Testis (tissue), 3 donors: Measurements from ENCODE around the gene HERC5. TPM values are rescaled to one million over a fixed set of nuclear protein-coding genes. Genes with fewer than 3 reads are reported as not detected.
"Not testable (repeated sequence)": the region's sequence is repeated elsewhere in the genome, so short reads cannot be mapped to it uniquely, and the experiment has no call there.

Experiments used
- DNase-seq: peaks from one replicate; pipeline ENCODE4 v3.0.0-alpha.2; 2019
- H3K27ac ChIP-seq, 2 donors: fragments of 200-600 bp; sonication (generic); one replicate each; pipeline ENCODE4 v1.5.1; 2019
- H3K27me3 ChIP-seq: fragments of 200-600 bp; sonication (generic); one replicate; pipeline ENCODE4 v1.5.1; 2019
- H3K36me3 ChIP-seq: fragments of 200-600 bp; sonication (generic); one replicate; pipeline ENCODE4 v1.5.1; 2017; ENCODE audit warnings: low read depth; ENCODE audit errors: missing control alignments
- H3K4me1 ChIP-seq: fragments of 200-600 bp; sonication (generic); one replicate; pipeline ENCODE4 v1.5.1; 2019
- H3K4me3 ChIP-seq, 2 donors: fragments of 200-600 bp; sonication (generic); one replicate each; pipeline ENCODE4 v1.5.1; 2017 to 2019
- H3K9me3 ChIP-seq: fragments of 200-600 bp; sonication (generic); one replicate; pipeline ENCODE4 v1.5.1; 2017
- CTCF ChIP-seq, 3 experiments: fragments of 450-650 bp in 2 of 3; fragments of 200-600 bp in 1 of 3; sonication (generic) in 1 of 3; IDR thresholded peaks; one replicate each; pipeline ENCODE4 v1.5.1; 2016 to 2019; ENCODE audit warnings: antibody characterized with exemption in 3 of 3, mild to moderate bottlenecking in 2 of 3, moderate library complexity in 1 of 3
- POLR2A ChIP-seq: fragments of 450-650 bp; IDR thresholded peaks from one replicate; pipeline ENCODE4 v1.6.1; 2017; ENCODE audit warnings: antibody characterized with exemption, mild to moderate bottlenecking, moderate library complexity
- WGBS, 2 donors: methylation state at CpG; one replicate each; pipeline ENCODE4 v1.1.5; 2018; 5-methylcytosine and 5-hydroxymethylcytosine counted together
- intact Hi-C: fragments of 100-400 bp; cut with DNase I; formaldehyde crosslinking; loops from one replicate; pipeline ENCODE4 v1.15.1; 2023; ENCODE audit warnings: low total_unique reads
- polyA plus RNA-seq: library from polyadenylated mRNA; stranded (reverse); fragments of 350-450 nt; fragmentation: Illumina TruSeq; extraction: RNeasy Lipid Tissue Mini Kit (QIAGEN cat#74804); gene quantifications from one replicate; pipeline ENCODE4 v1.2.3, GENCODE V29; 2014; ENCODE audit warnings: low read depth, low replicate concordance; ENCODE audit not compliant: insufficient read depth
- total RNA-seq, 2 donors: library from RNA; depleted of rRNA; stranded (reverse); fragments of >200 nt; gene quantifications; one replicate each; pipeline ENCODE4 v1.2.3, GENCODE V29; 2016

HERC5 gene
- total and polyA plus RNA-seq, 3 donors from 2014 or later: 72.6 to 127 (median 111) TPM

- no peak for DNase-seq
- intact Hi-C loops: no loop called here
- no peaks in the 10 kb centered on the region for H3K36me3 ChIP-seq
- no peaks in the 10 kb centered on the region for H3K4me1 ChIP-seq
- TF ChIP-seq CTCF (IDR thresholded peaks at IDR 0.05) (no peak), POLR2A (no peak)
- H3K27me3 ChIP-seq: no peaks in the 10 kb centered on the region
- no peak overlapping the region for H3K27ac ChIP-seq
- H3K9me3 ChIP-seq: no peaks in the 10 kb centered on the region
- 95 to 100% methylated on average over 1 of the region's 1 CpG for WGBS, 2 donors
- no peak overlapping the region for H3K4me3 ChIP-seq
Measured at GRCh38 chr4:88420844-88421243, 36.1 kb upstream of the HERC5 start.

- Histone ChIP-seq H3K27ac (no peak overlapping the region), H3K36me3 (no peaks in the 10 kb centered on the region), H3K9me3 (no peaks in the 10 kb centered on the region), H3K27me3 (no peaks in the 10 kb centered on the region), H3K4me1 (no peaks in the 10 kb centered on the region), H3K4me3 (no peak overlapping the region)
- intact Hi-C loops: no loop called here
- DNase-seq: no peak
- 90 to 91% methylated on average over 2 of the region's 2 CpGs for WGBS, 2 donors
- no peak for TF ChIP-seq CTCF (IDR thresholded peaks at IDR 0.05)
Measured at GRCh38 chr4:88422403-88422802, 34.5 kb upstream of the HERC5 start.

GRCh38 chr4:88429401-88429800 is 27.5 kb upstream of the HERC5 start:
- Histone ChIP-seq H3K36me3 (no peaks in the 10 kb centered on the region), H3K27me3 (no peaks in the 10 kb centered on the region), H3K4me1 (no peaks in the 10 kb centered on the region), H3K27ac (no peak overlapping the region), H3K4me3 (no peak overlapping the region), H3K9me3 (no peaks in the 10 kb centered on the region)
- intact Hi-C loops: no loop called here
- TF ChIP-seq POLR2A (no peak), CTCF (IDR thresholded peaks at IDR 0.05) (no peak)
- DNase-seq: no peak
- 53 to 70% methylated on average over 1 of the region's 1 CpG for WGBS, 2 donors

- no peak overlapping the region for H3K4me3 ChIP-seq
- peaks cover 9% of the 10 kb centered on the region for H3K4me1 ChIP-seq
- H3K9me3 ChIP-seq: no peaks in the 10 kb centered on the region
- no peaks in the 10 kb centered on the region for H3K36me3 ChIP-seq
- DNase-seq: no peak
- WGBS, 2 donors: 82 to 94% methylated on average over 1 of the region's 1 CpG
- intact Hi-C loops: no loop called here
- no peaks in the 10 kb centered on the region for H3K27me3 ChIP-seq
- no peak overlapping the region for H3K27ac ChIP-seq
- no peak for TF ChIP-seq POLR2A
- TF ChIP-seq CTCF (IDR thresholded peaks at IDR 0.05): no peak
Measured at GRCh38 chr4:88435987-88436693, 20.8 kb upstream of the HERC5 start.

GRCh38 chr4:88437873-88438272 is 19.0 kb upstream of the HERC5 start:
- intact Hi-C loops, H3K27ac ChIP-seq, DNase-seq, H3K4me3 ChIP-seq, H3K9me3 ChIP-seq, H3K27me3 ChIP-seq, H3K36me3 ChIP-seq, H3K4me1 ChIP-seq: not testable (repeated sequence)
- WGBS, 2 donors: 90 to 98% methylated on average over 4 of the region's 4 CpGs
